ENCODE measurements around the gene CD63.

CD63 gene

DNA sequence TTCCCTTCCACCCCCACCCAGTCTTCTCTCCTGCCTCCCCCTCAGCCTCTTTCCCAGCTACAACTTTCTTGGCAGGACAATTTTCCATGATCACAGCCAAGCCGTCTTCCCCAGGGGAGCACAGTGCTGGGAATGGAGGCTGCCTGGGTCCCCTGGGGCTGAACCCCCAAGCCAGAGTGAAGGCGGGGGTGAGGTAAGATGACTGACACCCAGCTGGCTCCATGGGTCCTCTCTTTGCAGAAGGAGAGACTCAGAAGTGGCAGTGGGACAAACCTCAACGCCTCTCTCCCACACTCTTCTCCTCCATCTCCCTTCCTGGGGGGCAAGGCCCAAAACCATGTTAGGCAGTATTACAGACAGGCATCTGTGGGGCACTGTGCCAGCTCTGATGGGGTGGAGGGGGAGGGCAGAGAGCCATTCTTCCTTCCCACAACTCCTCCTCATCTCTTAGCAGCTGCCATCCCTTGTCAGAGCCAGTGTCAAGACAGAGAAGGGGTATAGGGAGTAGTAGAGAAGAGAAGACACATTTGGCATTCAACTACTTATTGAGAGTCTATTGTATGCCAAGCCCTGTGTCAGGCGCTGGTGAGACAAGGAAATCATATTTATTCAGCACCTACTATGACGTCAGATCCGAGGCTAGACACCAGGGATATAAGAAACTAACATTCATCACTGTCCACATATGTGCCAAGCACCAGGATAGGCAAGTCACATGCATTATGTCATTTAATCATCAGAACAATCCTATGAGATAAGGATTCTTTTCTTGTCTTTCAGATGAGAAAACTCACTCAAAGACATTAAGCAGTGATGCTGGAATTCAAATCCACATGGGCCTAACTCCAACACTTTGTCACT lies 24.7 kb downstream of the CD63 start:
- DNase-seq, result no peak

DNA sequence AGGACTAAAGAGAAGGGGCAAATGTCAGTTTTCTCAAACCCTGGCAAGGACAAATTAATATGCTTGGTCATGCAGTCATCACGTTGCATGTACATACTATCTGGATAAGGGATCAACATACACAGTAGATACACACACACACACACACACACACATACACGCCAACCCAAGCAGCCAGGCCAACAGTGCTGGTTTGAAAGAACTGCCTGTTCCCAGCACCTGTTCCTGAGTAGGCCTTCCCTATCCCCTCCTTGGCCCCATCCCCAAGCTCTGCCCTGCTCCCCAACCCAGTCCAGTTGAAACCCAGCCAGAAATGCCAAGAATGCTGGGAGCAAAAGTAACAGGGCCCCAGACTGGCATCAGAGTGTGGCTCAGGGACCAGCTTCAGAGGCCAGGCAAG lies 25.5 kb downstream of the CD63 start:
- DNase-seq, result no peak

DNA sequence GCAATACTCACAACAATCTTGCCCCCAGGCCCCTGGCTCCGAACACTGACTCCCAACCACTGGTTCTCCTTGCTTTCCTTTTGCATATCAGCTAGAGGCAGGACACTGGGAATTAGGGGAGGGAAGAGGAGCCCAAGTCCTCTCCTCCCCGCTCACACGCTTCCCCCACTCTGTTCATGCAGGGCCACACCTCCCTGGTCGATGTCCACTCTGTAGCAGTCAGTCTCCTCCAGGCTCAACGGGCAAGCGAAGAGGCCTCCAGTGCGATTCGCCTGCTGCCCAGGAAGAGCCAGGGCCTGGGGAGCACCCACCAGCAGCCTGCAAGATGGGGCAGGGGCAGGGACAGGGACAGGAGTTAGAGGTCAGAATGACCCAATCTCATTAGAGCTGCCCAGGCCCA lies 25.9 kb downstream of the CD63 start:
- no peak for DNase-seq

- no peak for DNase-seq
Measured at GRCh38 chr12:55700255-55701018, 28.4 kb downstream of the CD63 start.

DNA sequence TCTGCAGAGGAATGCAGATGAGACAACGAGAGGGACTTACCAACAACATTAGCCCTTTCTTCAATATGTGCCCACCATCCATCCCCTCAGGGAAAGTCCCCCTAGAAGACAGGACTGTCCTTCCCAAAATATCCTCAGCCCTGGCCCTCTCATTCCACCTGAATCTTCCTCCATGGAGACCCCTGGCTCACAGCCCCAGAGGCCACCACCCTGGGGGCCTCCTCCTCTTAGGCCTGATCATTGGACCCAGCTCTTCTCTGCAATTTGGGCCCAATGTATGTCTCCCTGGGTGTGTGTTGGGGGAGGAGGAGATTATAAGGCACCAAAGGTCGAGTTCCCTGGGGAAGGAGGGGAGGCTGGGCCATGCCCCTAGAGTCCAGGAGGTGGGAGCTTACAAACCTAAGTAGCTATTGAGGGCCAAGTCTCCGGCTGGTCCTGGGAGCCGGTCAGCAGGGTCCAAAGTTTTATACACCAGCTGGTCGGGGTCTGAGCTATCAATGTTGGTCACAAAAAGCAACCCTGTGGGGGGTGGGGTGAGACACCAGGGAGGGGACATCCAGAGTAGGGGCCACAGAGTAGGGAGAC lies 29.2 kb downstream of the CD63 start:
- no peak for DNase-seq

DNA sequence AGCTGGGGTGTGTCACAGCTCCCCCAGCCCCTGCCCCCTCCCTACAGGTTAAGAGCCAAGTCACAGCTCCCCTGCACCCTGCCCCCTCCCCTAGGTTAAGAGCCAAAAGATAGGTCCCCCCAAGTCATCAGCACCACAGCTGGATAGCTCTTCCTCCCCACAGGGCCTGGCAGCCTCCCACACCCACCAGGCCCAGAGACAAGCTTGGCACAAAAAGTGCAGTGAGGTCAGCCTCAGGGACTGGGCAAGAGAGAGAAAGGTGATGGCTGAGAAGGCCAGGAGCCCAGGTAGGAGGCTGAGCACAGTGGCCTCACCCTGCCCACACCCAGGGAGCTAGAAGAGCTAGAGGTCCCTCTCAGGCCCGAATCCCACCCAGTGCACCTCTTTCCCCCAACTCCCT lies 29.8 kb downstream of the CD63 start:
- no peak for DNase-seq

GRCh38 chr12:55698241-55698955 lies 30.4 kb downstream of the CD63 start:
- no peak for DNase-seq

- DNase-seq, result no peak
Measured at GRCh38 chr12:55697686-55698085, 31.1 kb downstream of the CD63 start.

- DNase-seq, result no peak
Measured at GRCh38 chr12:55696796-55697462, 31.9 kb downstream of the CD63 start.

GRCh38 chr12:55696141-55696540 lies 32.7 kb downstream of the CD63 start:
- no peak for DNase-seq

- no peak for DNase-seq
Measured at GRCh38 chr12:55695349-55695748, 33.5 kb downstream of the CD63 start.

DNA sequence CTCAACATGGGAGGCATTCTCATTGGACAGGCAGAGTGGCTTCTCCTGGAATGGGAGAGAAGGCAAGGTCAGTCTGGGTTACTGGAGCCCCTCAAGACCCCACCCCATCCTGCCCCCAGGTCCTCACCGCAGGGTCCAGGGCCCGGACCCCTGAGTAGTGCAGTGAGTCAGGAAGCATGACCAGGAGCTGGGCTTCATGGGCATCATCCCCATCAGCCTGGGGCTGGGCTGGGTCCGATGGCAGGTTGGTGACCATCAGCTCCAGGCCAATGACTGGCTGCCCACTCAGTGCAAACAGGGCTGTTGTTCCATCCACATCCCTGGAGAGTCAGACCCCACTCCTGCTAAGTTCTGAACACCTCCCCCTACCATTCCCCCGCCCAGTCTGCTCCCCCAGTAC lies 34.2 kb downstream of the CD63 start:
- DNase-seq, result no peak

DNA sequence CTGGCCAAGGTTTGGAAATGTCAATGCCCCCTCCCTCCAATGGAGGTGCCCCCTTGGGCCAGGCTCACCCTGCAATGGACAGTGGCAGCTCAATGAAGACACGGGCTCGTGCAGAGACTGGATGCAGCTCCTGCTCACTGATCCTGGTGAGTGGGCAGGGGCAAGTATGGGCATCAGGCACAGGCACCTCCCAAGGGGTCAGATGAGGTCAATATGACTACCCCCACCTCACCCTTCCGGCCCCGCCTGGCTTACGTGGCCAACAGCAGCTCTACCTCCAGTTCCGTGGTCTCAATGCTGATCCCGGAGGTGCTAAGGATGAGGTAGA lies 34.7 kb downstream of the CD63 start:
- no peak for DNase-seq

DNA sequence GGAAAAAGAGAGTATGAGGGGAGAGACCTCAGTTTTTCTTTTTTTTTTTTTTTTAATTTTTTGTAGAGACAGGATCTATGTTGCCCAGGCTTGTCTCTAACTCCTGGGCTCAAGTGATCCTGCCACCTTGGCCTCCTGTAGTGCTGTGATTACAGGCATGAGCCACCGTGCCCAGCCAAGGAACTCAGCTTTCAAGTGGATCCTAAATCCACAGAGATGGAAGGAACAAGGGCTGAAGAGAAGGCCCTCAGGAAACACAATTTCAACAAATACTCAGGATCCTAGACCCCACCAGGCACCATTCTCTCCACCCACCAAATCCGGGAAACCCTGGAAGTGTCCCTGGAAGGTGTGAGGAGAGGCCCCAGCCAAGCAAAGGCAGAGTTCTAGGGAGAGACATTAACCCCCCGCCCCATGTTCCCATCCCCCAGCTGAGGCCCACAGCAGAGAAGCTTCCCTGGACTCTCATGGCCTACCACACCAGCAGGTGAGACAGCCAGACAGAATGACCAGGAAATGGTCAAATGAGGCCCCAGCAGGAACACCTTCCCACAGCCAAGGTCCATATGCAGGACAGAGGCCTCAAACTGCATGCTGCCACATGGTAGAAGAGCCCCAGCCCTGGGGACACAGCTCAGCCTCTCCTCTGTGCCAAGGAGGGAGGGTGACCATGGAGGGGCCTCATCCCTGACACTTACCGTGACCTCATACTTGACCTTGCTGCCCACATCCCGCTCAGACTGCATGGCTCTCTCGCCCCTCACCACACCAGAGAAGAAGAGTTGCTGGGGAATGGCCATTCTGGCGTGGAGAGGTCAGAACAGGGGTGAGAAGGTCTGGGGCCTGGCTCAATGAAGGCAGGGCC lies 35.3 kb downstream of the CD63 start:
- no peak for DNase-seq

- DNase-seq, result no peak
Measured at GRCh38 chr12:55692631-55693322, 36.0 kb downstream of the CD63 start.

- no peak for DNase-seq
Measured at GRCh38 chr12:55688716-55689655, 39.8 kb downstream of the CD63 start.

DNA sequence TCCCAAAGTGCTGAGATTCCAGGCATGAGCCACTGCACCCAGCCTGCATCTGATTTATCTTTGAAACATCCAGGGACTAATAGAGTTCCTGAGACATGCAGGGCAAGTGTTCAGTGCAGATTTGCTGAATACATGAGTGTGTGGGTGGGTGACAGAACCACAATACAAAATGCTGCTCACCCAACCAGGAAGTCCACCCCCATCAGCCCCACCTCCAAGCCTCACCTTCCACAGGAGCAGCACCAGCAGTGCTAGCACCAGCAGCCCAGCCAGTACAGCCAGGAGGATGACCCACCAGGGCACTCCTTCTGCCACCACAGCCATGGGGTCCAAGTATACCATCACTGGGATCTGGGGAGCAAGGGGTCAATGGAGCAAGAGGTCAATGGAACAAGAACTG lies 41.1 kb downstream of the CD63 start:
- no peak for DNase-seq

- DNase-seq, result no peak
Measured at GRCh38 chr12:55686366-55687010, 42.3 kb downstream of the CD63 start.

GRCh38 chr12:55685671-55686070 lies 43.1 kb downstream of the CD63 start:
- no peak for DNase-seq

Measured in activated CD4-positive, alpha-beta T cell treated with anti-CD3 and anti-CD28 coated beads for 1 hour (primary cell).